GM23248 (cell line): ENCODE results near the gene ITPRID2.

Experiments
- EZH2 ChIP-seq: fragments of 200-600 bp; sonication (generic); IDR thresholded peaks from 2 replicates; pipeline ENCODE4 v1.6.1; 2018; ENCODE audit warnings: antibody characterized with exemption, mild to moderate bottlenecking; ENCODE audit not compliant: insufficient read depth, poor library complexity, severe bottlenecking
- EZH2phosphoT487 ChIP-seq: fragments of 200-600 bp; sonication (generic); IDR thresholded peaks from 2 replicates; pipeline ENCODE4 v1.6.1; 2018; ENCODE audit warnings: antibody characterized with exemption, moderate library complexity, mild to moderate bottlenecking, low read depth; ENCODE audit not compliant: insufficient read depth

DNA sequence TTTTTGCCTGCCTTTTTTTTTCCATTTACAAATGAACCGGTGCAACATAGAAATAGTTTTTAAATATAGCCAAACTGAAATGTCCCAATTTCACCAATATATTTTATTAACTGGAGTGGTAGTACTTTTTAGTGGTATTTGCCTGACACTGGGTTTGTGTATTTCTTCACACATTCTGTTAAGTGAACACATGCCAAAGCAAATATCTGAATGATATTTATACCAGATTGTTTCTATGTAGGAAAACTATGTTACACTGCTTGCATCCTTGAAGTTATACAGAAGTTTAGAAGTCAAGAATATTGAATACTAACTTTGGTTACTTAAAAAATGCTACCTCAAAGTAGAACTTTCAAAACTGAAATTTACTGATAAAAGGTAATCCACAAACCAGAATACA lies 19.4 kb upstream of the ITPRID2 start:
- TF ChIP-seq EZH2 (no peak), EZH2phosphoT487 (no peak)
